Esophagus muscularis mucosa (tissue), 3 donors: ENCODE measurements around the gene ASXL1.

ENCODE experiments used
- CTCF ChIP-seq, 3 experiments: fragments of 200-600 bp in 2 of 3; fragments of 450-650 bp in 1 of 3; sonication (generic) in 2 of 3; IDR thresholded peaks; one replicate each; pipeline ENCODE4 v1.5.1; 2017 to 2019; ENCODE audit warnings: antibody characterized with exemption in 3 of 3, mild to moderate bottlenecking in 2 of 3, moderate library complexity in 1 of 3
- POLR2A ChIP-seq: fragments of 450-650 bp; IDR thresholded peaks from one replicate; pipeline ENCODE4 v1.6.1; 2017; ENCODE audit warnings: antibody characterized with exemption, moderate library complexity, mild to moderate bottlenecking, low read depth
- POLR2AphosphoS5 ChIP-seq, 2 donors: sonication (generic); formaldehyde crosslinking; IDR thresholded peaks; one replicate each; pipeline ENCODE4 v1.6.1; 2017; ENCODE audit warnings: antibody characterized with exemption in 2 of 2

- no peak for TF ChIP-seq CTCF (IDR thresholded peaks at IDR 0.05)
- TF ChIP-seq POLR2AphosphoS5 (IDR thresholded peaks at IDR 0.05): peak; percentile 85 to 95
- no peak for TF ChIP-seq POLR2A
Measured at GRCh38 chr20:32357869-32358631, at the start of gene ASXL1.
